B cell (primary cell): ENCODE measurements around the gene CAMTA1.

ENCODE experiments used
- EZH2 ChIP-seq: IDR thresholded peaks from 2 replicates; pipeline ENCODE4 v1.6.1; 2012; ENCODE audit warnings: borderline replicate concordance, low read depth, mild to moderate bottlenecking, moderate library complexity, low read length; ENCODE audit not compliant: insufficient read depth, poor library complexity, severe bottlenecking
- TF ChIP-seq, protein P1 (sequence below): fragments of 200-600 bp; IDR thresholded peaks from one replicate; pipeline ENCODE4 v1.8.0; 2022; ENCODE audit warnings: antibody characterized with exemption, mild to moderate bottlenecking

DNA sequence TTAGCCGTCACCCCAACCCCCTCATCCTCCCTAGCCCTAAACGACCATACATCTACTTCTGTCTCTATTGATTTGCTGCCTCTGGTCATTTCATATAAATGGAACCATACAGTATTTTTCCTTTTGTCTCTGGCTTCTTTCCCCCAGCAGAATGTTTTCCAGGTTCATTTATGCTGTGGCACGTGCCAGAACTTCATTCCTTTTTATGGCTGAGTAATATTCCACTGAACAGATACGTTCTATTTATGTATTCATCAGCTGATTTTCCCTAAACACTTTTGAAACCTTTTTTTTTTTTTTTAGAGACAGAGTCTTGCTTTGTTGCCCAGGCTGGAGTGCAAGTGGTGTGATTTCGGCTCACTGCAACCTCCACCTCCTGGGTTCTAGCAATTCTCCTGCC is 181.1 kb downstream of the CAMTA1 start:
- TF ChIP-seq, protein P1, sequence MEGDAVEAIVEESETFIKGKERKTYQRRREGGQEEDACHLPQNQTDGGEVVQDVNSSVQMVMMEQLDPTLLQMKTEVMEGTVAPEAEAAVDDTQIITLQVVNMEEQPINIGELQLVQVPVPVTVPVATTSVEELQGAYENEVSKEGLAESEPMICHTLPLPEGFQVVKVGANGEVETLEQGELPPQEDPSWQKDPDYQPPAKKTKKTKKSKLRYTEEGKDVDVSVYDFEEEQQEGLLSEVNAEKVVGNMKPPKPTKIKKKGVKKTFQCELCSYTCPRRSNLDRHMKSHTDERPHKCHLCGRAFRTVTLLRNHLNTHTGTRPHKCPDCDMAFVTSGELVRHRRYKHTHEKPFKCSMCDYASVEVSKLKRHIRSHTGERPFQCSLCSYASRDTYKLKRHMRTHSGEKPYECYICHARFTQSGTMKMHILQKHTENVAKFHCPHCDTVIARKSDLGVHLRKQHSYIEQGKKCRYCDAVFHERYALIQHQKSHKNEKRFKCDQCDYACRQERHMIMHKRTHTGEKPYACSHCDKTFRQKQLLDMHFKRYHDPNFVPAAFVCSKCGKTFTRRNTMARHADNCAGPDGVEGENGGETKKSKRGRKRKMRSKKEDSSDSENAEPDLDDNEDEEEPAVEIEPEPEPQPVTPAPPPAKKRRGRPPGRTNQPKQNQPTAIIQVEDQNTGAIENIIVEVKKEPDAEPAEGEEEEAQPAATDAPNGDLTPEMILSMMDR: no peak
- no peak for TF ChIP-seq EZH2
